ENCODE measurements around the gene RBM26. TPM values are rescaled to one million over a fixed set of nuclear protein-coding genes. Genes with fewer than 3 reads are reported as not detected.

Gene RBM26
- total and polyA plus RNA-seq, 2 of the 4 experiments (the other 2 are of a cell fraction): 17.6 to 18.1 TPM

DNA sequence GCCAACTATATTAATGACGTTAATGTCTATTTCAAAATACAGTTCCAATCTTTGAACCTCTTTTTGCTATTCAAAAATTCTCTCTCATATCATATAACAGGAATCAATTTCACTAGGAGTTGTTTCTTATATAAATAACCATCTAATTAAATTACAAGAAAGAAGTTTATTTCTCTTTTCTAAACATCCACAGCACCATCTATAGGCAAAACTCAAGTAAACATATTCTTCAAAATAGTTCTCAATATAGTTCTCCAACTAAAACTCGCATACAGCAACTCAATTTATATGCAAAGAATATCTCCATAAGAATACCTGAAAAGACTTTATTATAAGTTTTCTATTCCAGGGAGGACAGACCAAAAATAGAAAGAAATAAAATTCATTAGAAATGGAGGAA, 65.6 kb downstream of the RBM26 start:
- no peak overlapping the region for H3K18ac ChIP-seq (ENCODE audit: low read depth, low read length)
- no CpG with 5 or more reads among the region's 2 CpGs for WGBS, 2 experiments (ENCODE audit: extremely low coverage in 2 of 2, insufficient read length in 1 of 2)
- no peak overlapping the region for H2BK5ac ChIP-seq (ENCODE audit: low read depth, low read length, poor library complexity, severe bottlenecking)
- dilution Hi-C loops (cut with HindIII; ENCODE audit: low sequenced_read_pairs, unreplicated experiment): no loop called here
- H3K79me1 ChIP-seq (ENCODE audit: low read depth in 1 of 2, low read length in 2 of 2): peaks cover 2 to 3% of the 10 kb centered on the region in 2 experiments; a peak in 2 of 4 replicates
- H3K27ac ChIP-seq (ENCODE audit: insufficient read depth, low read length): no peak overlapping the region
- H3K4ac ChIP-seq (ENCODE audit: low read depth, low read length): no peak overlapping the region
- no peak overlapping the region for H2AK5ac ChIP-seq (ENCODE audit: low read depth, low read length)
- BruUV-seq (replicated peaks): no TSS peak
- in situ Hi-C loops (cut with MboI; ENCODE audit: low sequenced_read_pairs): no loop called here
- H4K20me1 ChIP-seq (ENCODE audit: insufficient read depth, low read length): no peaks in the 10 kb centered on the region
- ChIA-PET POLR2A (ENCODE audit: unreplicated experiment) (no interaction called here), CTCF (no interaction called here)
- no peaks in the 10 kb centered on the region for H3K9me1 ChIP-seq (ENCODE audit: insufficient read depth, low read length)
- no peaks in the 10 kb centered on the region for H3K4me1 ChIP-seq (ENCODE audit: control insufficient read depth, insufficient read depth, low read length)
- no peak overlapping the region for H3K14ac ChIP-seq (replicated peaks; ENCODE audit: low read depth, low read length)
- DNase-seq (no peak), ATAC-seq (ENCODE audit: low read depth) (no peak)
- no peak overlapping the region for H2BK20ac ChIP-seq (ENCODE audit: low read depth, low read length)
- H4K5ac ChIP-seq (ENCODE audit: low read depth, low read length): no peak overlapping the region
- peaks cover 18% of the 10 kb centered on the region for H3K36me3 ChIP-seq (ENCODE audit: control insufficient read depth, insufficient read depth, low read length)
- H3K9ac ChIP-seq (ENCODE audit: low read depth, low read length): no peak overlapping the region
- H4K91ac ChIP-seq (ENCODE audit: insufficient read depth, low read depth, low read length): no peak overlapping the region
- H4K8ac ChIP-seq (ENCODE audit: low read depth in 2 of 2, low read length in 2 of 2): no peak overlapping the region
- TF ChIP-seq BHLHE40 (IDR thresholded peaks at IDR 0.05; ENCODE audit: low read depth, low read length) (no peak), CHD1 (IDR thresholded peaks at IDR 0.05; ENCODE audit: low read depth, low read length) (no peak), NFE2L2 (IDR thresholded peaks at IDR 0.05; ENCODE audit: low read depth, low read length) (no peak), RCOR1 (IDR thresholded peaks at IDR 0.05; ENCODE audit: insufficient replicate concordance, low read length) (no peak), MXI1 (IDR thresholded peaks at IDR 0.05; ENCODE audit: borderline replicate concordance, low read depth, low read length) (no peak), POLR2A (IDR thresholded peaks at IDR 0.05; ENCODE audit: low read depth, low read length) (no peak)
- TF ChIP-seq, protein P1, sequence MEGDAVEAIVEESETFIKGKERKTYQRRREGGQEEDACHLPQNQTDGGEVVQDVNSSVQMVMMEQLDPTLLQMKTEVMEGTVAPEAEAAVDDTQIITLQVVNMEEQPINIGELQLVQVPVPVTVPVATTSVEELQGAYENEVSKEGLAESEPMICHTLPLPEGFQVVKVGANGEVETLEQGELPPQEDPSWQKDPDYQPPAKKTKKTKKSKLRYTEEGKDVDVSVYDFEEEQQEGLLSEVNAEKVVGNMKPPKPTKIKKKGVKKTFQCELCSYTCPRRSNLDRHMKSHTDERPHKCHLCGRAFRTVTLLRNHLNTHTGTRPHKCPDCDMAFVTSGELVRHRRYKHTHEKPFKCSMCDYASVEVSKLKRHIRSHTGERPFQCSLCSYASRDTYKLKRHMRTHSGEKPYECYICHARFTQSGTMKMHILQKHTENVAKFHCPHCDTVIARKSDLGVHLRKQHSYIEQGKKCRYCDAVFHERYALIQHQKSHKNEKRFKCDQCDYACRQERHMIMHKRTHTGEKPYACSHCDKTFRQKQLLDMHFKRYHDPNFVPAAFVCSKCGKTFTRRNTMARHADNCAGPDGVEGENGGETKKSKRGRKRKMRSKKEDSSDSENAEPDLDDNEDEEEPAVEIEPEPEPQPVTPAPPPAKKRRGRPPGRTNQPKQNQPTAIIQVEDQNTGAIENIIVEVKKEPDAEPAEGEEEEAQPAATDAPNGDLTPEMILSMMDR (conservative IDR thresholded peaks at IDR 0.05; ENCODE audit: low read depth, low read length): no peak
- TF ChIP-seq, protein P2, sequence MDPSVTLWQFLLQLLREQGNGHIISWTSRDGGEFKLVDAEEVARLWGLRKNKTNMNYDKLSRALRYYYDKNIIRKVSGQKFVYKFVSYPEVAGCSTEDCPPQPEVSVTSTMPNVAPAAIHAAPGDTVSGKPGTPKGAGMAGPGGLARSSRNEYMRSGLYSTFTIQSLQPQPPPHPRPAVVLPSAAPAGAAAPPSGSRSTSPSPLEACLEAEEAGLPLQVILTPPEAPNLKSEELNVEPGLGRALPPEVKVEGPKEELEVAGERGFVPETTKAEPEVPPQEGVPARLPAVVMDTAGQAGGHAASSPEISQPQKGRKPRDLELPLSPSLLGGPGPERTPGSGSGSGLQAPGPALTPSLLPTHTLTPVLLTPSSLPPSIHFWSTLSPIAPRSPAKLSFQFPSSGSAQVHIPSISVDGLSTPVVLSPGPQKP (IDR thresholded peaks at IDR 0.05; ENCODE audit: borderline replicate concordance, low read depth, low read length): no peak
- H3K23ac ChIP-seq (ENCODE audit: low read depth, low read length): no peak overlapping the region
- no peak overlapping the region for H3K4me2 ChIP-seq (ENCODE audit: low read depth, low read length)
- H3K56ac ChIP-seq (ENCODE audit: extremely low read depth, insufficient read depth, low read length): no peak overlapping the region
- no peak overlapping the region for H2AK9ac ChIP-seq (replicated peaks; ENCODE audit: low read depth, low read length, poor library complexity)
- intact Hi-C loops (cut with micrococcal nuclease): no loop called here
- no peak overlapping the region for H2AFZ ChIP-seq (replicated peaks; ENCODE audit: low read length, poor library complexity)
- no peaks in the 10 kb centered on the region for H3K9me3 ChIP-seq (ENCODE audit: control insufficient read depth, insufficient read depth, low read length)
- H3K4me3 ChIP-seq (ENCODE audit: insufficient read depth, low read depth, low read length): no peak overlapping the region
- H2BK15ac ChIP-seq (ENCODE audit: low read depth, low read length): no peak overlapping the region
- no peaks in the 10 kb centered on the region for H3K27me3 ChIP-seq (ENCODE audit: control insufficient read depth, insufficient read depth, low read length)
- H2BK120ac ChIP-seq (ENCODE audit: low read depth, low read length): no peak overlapping the region

Measured in IMR-90 (cell line).